Dorsolateral prefrontal cortex (tissue), 118 donors: ENCODE measurements around the gene SERF1B. TPM values are rescaled to one million over a fixed set of nuclear protein-coding genes. Genes with fewer than 3 reads are reported as not detected.

ENCODE experiments used
- total RNA-seq, 120 experiments: library from RNA; stranded (reverse); gene quantifications; one replicate each; pipeline versions ENCODE4 v1.2.3 to v1.2.4, GENCODE V29; 2022

Gene SERF1B
- total RNA-seq, 120 experiments from 2014 or later: 14.6 to 85.1 (median 50.4) TPM

Other genes with a start within 250 kb of the SERF1B start
- gene SMN2, start 24.4 kb downstream of the SERF1B start, total RNA-seq: 10 to 100 TPM; 10.3 to 89.0 (median 55.8) TPM